ENCODE data around the gene AKAP13.

DNA sequence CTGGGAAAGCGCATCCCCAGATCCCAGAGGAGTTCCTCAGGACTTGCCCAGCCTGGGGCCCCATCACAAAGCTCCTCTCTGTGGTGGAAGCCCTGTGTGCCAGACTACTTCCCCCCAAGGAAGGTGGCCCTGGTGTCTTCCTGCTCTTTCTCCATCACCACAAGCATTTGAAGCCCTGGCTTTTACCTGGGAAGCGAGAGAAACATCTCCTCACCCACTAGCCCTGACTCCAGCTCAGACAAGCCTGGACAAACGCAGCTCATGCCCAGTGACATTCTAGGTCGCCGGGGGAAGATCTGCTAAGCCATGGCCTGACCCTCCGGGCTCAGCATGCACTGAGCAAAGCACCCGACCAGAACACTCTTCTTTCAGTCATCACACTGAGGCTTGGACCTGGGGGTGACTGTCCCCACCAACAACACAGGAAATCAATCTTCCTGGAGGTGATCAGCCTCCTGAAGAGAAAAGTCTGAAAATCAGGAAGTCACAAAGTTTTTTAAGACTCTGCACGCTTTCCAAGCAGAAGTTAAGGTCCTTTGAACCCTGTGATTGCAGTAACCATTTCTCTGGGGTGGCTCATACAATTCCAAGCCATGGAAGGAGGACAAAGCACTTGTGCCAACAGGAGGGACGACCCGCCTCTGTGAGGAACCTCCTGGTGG, 373.5 kb downstream of the AKAP13 start:
- TF ChIP-seq EZH2 (IDR thresholded peaks at IDR 0.05; ENCODE audit: borderline replicate concordance, insufficient read depth, low read depth, low read length, poor library complexity, severe bottlenecking), result no peak
- no peak for TF ChIP-seq CTCF (IDR thresholded peaks at IDR 0.05)

Data from B cell (primary cell).